ENCODE results near the gene PALLD.

GRCh38 chr4:168549143-168549542 is 52.3 kb downstream of the PALLD start:
- TF ChIP-seq RAD21 (IDR thresholded peaks at IDR 0.05; ENCODE audit: low read depth) (no peak), CTCF (IDR thresholded peaks at IDR 0.05 in 2 of 3, conservative IDR thresholded peaks at IDR 0.05 in 1 of 3; ENCODE audit: borderline replicate concordance in 1 of 3, insufficient read depth in 1 of 3, low read depth in 2 of 3, low read length in 2 of 3) (no peak), CBX3 (IDR thresholded peaks at IDR 0.05; ENCODE audit: low read depth) (no peak), MAX (IDR thresholded peaks at IDR 0.05) (no peak), EZH2 (IDR thresholded peaks at IDR 0.05) (no peak), SP1 (IDR thresholded peaks at IDR 0.05; ENCODE audit: low read depth) (no peak), CEBPB (IDR thresholded peaks at IDR 0.05; ENCODE audit: low read depth) (no peak), POLR2AphosphoS5 (IDR thresholded peaks at IDR 0.05; ENCODE audit: low read depth, low read length) (no peak), JUND (IDR thresholded peaks at IDR 0.05) (no peak), EZH2phosphoT487 (IDR thresholded peaks at IDR 0.05; ENCODE audit: borderline replicate concordance) (no peak), POLR2A (IDR thresholded peaks at IDR 0.05; ENCODE audit: borderline replicate concordance, extremely low read depth, insufficient read depth, insufficient read length) (no peak), YY1 (IDR thresholded peaks at IDR 0.05; ENCODE audit: extremely low read depth, insufficient replicate concordance, low read depth, low read length) (no peak), TCF7L2 (IDR thresholded peaks at IDR 0.05; ENCODE audit: borderline replicate concordance, extremely low read depth, insufficient read depth, insufficient read length) (no peak)
